Measurements from ENCODE around the gene C6orf118.

The C6orf118 gene

GRCh38 chr6:165231177-165231576 lies 78.2 kb downstream of the C6orf118 start:
- H3K23ac ChIP-seq (ENCODE audit: low read length): no peak overlapping the region
- no peak overlapping the region for H4K8ac ChIP-seq (ENCODE audit: low read depth, low read length)
- no peak overlapping the region for H3K9ac ChIP-seq (ENCODE audit: low read length)
- H3K79me1 ChIP-seq (ENCODE audit: low read length): no peaks in the 10 kb centered on the region
- no peak for DNase-seq
- no peak overlapping the region for H2AK5ac ChIP-seq (ENCODE audit: low read length)
- H3K56ac ChIP-seq (ENCODE audit: low read length): no peak overlapping the region
- H3K4me3 ChIP-seq (ENCODE audit: low read length): no peak overlapping the region
- no peaks in the 10 kb centered on the region for H3K79me2 ChIP-seq (ENCODE audit: control insufficient read depth, insufficient read depth, low read length)
- H4K5ac ChIP-seq (ENCODE audit: low read length): no peak overlapping the region
- no peak overlapping the region for H3K18ac ChIP-seq (ENCODE audit: low read length)
- H3K36me3 ChIP-seq (ENCODE audit: control insufficient read depth, insufficient read depth, low read length): no peaks in the 10 kb centered on the region
- H3K27me3 ChIP-seq (ENCODE audit: insufficient read depth, low read length, poor library complexity): no peaks in the 10 kb centered on the region
- WGBS (ENCODE audit: extremely low coverage, insufficient coverage, low lambda C conversion rate): no CpG with 5 or more reads among the region's 3 CpGs
- no peak overlapping the region for H3K4me2 ChIP-seq (ENCODE audit: low read length)
- H3K4me1 ChIP-seq (ENCODE audit: control insufficient read depth, low read depth, low read length): no peaks in the 10 kb centered on the region
- H2BK120ac ChIP-seq (ENCODE audit: low read depth, low read length): no peak overlapping the region
- no peak overlapping the region for H2BK5ac ChIP-seq (ENCODE audit: low read length)
- H3K27ac ChIP-seq (ENCODE audit: low read depth, low read length): no peak overlapping the region
- no peak overlapping the region for H2BK15ac ChIP-seq (replicated peaks; ENCODE audit: low read depth)
- no peak overlapping the region for H3K4ac ChIP-seq (ENCODE audit: low read depth, low read length)
